Astrocyte of the spinal cord (primary cell): ENCODE results near the gene COPS7A.

ENCODE experiments used
- DNase-seq: peaks from one replicate; pipeline ENCODE4 v3.0.0; 2011; ENCODE audit warnings: low read depth, low spot score
- H3K4me3 ChIP-seq: 2 replicates; pipeline ENCODE4 v1.5.1; 2011; ENCODE audit warnings: low read depth, mild to moderate bottlenecking, low read length, moderate library complexity
- in situ Hi-C: cut with HindIII; loops from 2 replicates; pipeline ENCODE4 v1.10.0; 2017; ENCODE audit warnings: low sequenced_read_pairs
- TF ChIP-seq, protein P1 (sequence below): IDR thresholded peaks from 2 replicates; pipeline ENCODE4 v1.5.1; 2012; ENCODE audit warnings: low read depth, mild to moderate bottlenecking, low read length, inconsistent platforms

The COPS7A gene

DNA sequence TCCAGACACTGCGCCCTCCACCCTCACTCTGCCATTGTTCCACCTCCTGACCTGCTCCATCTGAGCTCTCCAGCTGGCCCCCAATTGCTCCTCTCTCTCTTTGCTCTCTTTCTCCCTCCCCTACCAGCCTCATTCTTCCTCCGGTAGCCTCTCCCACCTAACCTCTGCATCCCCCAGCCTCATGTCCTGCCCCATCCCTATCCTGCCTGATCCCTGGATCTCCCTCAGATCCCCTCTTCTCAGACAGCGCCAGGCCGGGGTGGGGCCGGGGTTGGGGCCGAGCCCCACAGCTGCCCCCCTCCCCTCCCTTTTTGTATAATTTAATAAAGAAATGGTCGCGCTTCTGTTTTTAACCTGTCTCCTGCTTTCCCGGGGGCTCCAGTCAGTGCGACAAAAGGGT, 46.8 kb downstream of the COPS7A start:
- no peak for DNase-seq
- TF ChIP-seq, protein P1, sequence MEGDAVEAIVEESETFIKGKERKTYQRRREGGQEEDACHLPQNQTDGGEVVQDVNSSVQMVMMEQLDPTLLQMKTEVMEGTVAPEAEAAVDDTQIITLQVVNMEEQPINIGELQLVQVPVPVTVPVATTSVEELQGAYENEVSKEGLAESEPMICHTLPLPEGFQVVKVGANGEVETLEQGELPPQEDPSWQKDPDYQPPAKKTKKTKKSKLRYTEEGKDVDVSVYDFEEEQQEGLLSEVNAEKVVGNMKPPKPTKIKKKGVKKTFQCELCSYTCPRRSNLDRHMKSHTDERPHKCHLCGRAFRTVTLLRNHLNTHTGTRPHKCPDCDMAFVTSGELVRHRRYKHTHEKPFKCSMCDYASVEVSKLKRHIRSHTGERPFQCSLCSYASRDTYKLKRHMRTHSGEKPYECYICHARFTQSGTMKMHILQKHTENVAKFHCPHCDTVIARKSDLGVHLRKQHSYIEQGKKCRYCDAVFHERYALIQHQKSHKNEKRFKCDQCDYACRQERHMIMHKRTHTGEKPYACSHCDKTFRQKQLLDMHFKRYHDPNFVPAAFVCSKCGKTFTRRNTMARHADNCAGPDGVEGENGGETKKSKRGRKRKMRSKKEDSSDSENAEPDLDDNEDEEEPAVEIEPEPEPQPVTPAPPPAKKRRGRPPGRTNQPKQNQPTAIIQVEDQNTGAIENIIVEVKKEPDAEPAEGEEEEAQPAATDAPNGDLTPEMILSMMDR: no peak
- H3K4me3 ChIP-seq: no peak overlapping the region
- in situ Hi-C loops: no loop called here

GRCh38 chr12:6771091-6771495, 47.2 kb downstream of the COPS7A start:
- DNase-seq: no peak
- TF ChIP-seq, protein P1: no peak
- H3K4me3 ChIP-seq: no peak overlapping the region
- in situ Hi-C loops: no loop called here

- no peak overlapping the region for H3K4me3 ChIP-seq
- TF ChIP-seq, protein P1: no peak
- in situ Hi-C loops: no loop called here
- DNase-seq: no peak
Observed at GRCh38 chr12:6771509-6772330, 47.9 kb downstream of the COPS7A start.

DNA sequence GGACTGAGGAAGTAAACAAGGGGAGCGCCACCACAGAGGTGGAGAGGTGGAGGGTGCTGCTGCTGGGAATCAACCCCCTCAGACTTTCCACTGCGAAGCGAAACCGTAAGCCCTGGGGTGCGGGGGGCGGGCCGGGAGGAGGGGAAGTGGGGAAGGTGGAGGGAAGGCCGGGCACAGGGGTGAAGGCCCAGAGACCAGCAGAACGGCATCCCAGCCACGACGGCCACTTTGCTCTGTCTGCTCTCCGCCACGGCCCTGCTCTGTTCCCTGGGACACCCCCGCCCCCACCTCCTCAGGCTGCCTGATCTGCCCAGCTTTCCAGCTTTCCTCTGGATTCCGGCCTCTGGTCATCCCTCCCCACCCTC, 48.5 kb downstream of the COPS7A start, which contains the start of gene LAG3:
TSS of gene LAG3 (plus strand) at position 190 of the 365 bp plus-strand sequence. CDS start 333 bp downstream, outside the sequence.
- TF ChIP-seq, protein P1: no peak
- H3K4me3 ChIP-seq: no peak within 1 kb of the TSS
- in situ Hi-C loops: no loop called here
- DNase-seq: no peak

DNA sequence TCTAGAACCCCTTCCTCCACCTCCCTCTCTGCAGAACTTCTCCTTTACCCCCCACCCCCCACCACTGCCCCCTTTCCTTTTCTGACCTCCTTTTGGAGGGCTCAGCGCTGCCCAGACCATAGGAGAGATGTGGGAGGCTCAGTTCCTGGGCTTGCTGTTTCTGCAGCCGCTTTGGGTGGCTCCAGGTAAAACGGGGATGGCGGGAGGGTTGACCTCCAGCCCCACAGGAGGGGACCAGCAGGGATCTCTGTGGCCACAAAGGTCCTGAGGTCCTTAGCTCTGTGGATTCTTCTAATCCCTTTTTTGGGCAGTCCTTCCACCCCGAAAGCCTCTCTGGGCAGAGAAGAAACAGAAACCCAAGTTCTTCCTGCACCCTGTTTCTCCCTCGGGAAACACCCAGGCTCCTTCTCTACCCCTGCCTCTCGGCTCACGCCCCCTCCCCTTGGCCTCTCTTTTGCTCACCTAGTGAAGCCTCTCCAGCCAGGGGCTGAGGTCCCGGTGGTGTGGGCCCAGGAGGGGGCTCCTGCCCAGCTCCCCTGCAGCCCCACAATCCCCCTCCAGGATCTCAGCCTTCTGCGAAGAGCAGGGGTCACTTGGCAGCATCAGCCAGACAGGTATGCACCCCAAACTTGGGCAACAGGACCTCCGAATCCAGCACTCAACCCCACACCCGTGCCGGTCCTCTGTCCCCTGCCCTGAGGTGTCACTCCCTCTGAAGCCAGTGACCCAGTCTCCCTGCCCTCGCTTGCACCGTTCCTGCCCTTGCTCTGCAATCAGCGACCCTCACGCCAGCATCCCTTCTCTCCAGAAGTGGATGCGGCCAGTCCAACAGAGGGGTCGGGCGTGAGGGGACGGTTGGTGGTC, 49.1 kb downstream of the COPS7A start:
- DNase-seq: no peak
- H3K4me3 ChIP-seq: no peak overlapping the region
- TF ChIP-seq, protein P1: no peak
- in situ Hi-C loops: no loop called here

GRCh38 chr12:6773590-6774351, 49.9 kb downstream of the COPS7A start:
- DNase-seq: no peak
- in situ Hi-C loops: no loop called here

More at GRCh38 chr12:6773590-6774351, 49.9 kb downstream of the COPS7A start:
- H3K4me3 ChIP-seq: no peak overlapping the region
- TF ChIP-seq, protein P1: no peak
